ENCODE data around the gene NEUROD2. TPM values are rescaled to one million over a fixed set of nuclear protein-coding genes. Genes with fewer than 3 reads are reported as not detected.

The NEUROD2 gene
- 0.13 TPM in 1 of 2 replicates, not detected in the other for total RNA-seq (2014; rRNA removed; shearing (Covaris generic))

GRCh38 chr17:39607851-39608130 is at the start of gene NEUROD2:
TSS of gene NEUROD2 (minus strand) at chr17:39607920. CDS start at chr17:39606599, 1,321 bp downstream.
- no peak for DNase-seq (ENCODE audit: low spot score)

- no peak for DNase-seq (ENCODE audit: low spot score)
Measured at GRCh38 chr17:39655105-39655504, 47.4 kb upstream of the NEUROD2 start.

- DNase-seq (ENCODE audit: low spot score), result peak; percentile 56
Measured at GRCh38 chr17:39653662-39654331, 46.1 kb upstream of the NEUROD2 start.

GRCh38 chr17:39653316-39653661 is 45.6 kb upstream of the NEUROD2 start:
- DNase-seq (ENCODE audit: low spot score), result no peak

- peak; percentile 46 for DNase-seq (ENCODE audit: low spot score)
Measured at GRCh38 chr17:39652587-39653315, 45.0 kb upstream of the NEUROD2 start.

- no peak for DNase-seq (ENCODE audit: low spot score)
Measured at GRCh38 chr17:39651923-39652586, 44.3 kb upstream of the NEUROD2 start.

- DNase-seq (ENCODE audit: low spot score), result no peak
Measured at GRCh38 chr17:39650121-39650579, 42.4 kb upstream of the NEUROD2 start.

- no peak for DNase-seq (ENCODE audit: low spot score)
Measured at GRCh38 chr17:39648616-39649366, 41.1 kb upstream of the NEUROD2 start.

GRCh38 chr17:39647256-39647655 is 39.5 kb upstream of the NEUROD2 start:
- DNase-seq (ENCODE audit: low spot score), result no peak

GRCh38 chr17:39643271-39643670 is 35.6 kb upstream of the NEUROD2 start:
- DNase-seq (ENCODE audit: low spot score), result no peak

GRCh38 chr17:39642291-39643074 is 34.8 kb upstream of the NEUROD2 start:
- DNase-seq (ENCODE audit: low spot score), result no peak

- no peak for DNase-seq (ENCODE audit: low spot score)
Measured at GRCh38 chr17:39641883-39642282, 34.2 kb upstream of the NEUROD2 start.

GRCh38 chr17:39641097-39641496 is 33.4 kb upstream of the NEUROD2 start:
- DNase-seq (ENCODE audit: low spot score), result no peak

- DNase-seq (ENCODE audit: low spot score), result no peak
Measured at GRCh38 chr17:39640591-39641031, 32.9 kb upstream of the NEUROD2 start.

- no peak for DNase-seq (ENCODE audit: low spot score)
Measured at GRCh38 chr17:39639566-39640458, 32.1 kb upstream of the NEUROD2 start.

- no peak for DNase-seq (ENCODE audit: low spot score)
Measured at GRCh38 chr17:39639043-39639442, 31.3 kb upstream of the NEUROD2 start.

- DNase-seq (ENCODE audit: low spot score), result no peak
Measured at GRCh38 chr17:39638317-39638716, 30.6 kb upstream of the NEUROD2 start.

- DNase-seq (ENCODE audit: low spot score), result peak; percentile 82
Measured at GRCh38 chr17:39636927-39637736, 29.4 kb upstream of the NEUROD2 start, which contains the start of gene STARD3. TSS of gene STARD3 (plus strand) at chr17:39637144. CDS start at chr17:39653532, 16,388 bp downstream.

- DNase-seq (ENCODE audit: low spot score), result no peak
Measured at GRCh38 chr17:39636587-39636926, 28.8 kb upstream of the NEUROD2 start.

Measured in HT-29 (cell line).